NCI-H345 (cell line): ENCODE data around the gene CEND1.

Experiments
- DNase-seq: peaks from one replicate; lab custom pipeline; 2025; lab: John Stamatoyannopoulos, UW

CEND1 gene

DNA sequence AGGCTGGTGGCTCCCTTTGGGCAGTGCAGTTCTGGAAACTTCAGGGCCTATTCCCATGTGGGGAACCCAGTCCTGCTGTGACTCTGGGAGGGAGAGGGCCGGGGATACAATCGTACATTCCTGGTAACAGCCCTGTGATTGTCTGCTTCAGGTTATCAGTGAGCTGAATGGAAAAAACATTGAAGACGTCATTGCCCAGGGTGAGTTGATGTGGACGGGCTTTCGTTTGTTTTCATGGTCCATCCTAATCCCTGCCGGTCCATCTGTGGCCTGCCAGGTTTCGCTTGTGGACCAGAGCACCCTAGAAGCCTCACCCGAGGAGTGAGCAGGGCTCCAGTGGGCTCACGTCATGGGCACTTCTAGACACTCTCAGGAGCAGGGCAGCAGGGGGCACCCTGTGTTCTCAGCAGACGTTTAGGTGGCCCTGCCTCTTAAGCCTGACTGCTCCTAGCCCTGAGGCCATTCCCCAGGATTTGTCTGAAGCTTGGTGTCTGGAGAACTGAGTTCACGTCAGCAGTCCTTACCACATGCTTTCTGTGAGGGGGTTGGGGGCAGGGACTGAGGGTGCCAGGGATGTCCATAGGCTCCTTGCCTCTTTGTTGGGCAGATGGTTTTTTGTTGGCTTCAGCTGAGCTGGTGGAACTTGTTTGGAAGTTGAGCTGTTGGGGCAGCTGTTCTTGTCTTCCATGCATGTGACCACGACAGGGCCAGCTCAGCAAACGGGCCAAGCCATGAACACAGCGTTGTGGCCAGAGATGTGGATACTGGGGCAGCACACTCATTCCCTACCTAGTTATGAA, 21.8 kb upstream of the CEND1 start:
- DNase-seq: no peak

DNA sequence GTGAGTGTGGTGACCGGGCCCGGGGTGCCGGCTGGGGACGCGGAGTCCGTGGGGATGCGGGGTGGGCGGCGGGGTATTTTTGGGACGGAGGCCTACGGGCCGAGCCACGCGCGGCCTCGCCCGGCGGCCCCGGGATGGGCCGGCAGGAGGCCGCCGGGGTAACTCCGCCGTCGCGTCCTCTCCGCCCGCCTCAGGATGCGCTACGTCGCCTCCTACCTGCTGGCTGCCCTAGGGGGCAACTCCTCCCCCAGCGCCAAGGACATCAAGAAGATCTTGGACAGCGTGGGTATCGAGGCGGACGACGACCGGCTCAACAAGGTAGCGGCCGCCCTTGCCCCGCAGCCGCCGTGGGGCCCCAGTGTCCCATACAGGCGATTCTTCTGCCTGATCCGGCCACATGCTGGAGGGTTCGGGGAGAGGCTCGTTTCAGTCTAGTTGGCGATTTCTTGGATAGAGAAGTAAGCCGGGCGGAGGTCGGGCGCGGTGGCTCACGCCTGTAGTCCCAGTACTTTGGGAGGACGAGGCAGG, 20.2 kb upstream of the CEND1 start:
- no peak for DNase-seq

DNA sequence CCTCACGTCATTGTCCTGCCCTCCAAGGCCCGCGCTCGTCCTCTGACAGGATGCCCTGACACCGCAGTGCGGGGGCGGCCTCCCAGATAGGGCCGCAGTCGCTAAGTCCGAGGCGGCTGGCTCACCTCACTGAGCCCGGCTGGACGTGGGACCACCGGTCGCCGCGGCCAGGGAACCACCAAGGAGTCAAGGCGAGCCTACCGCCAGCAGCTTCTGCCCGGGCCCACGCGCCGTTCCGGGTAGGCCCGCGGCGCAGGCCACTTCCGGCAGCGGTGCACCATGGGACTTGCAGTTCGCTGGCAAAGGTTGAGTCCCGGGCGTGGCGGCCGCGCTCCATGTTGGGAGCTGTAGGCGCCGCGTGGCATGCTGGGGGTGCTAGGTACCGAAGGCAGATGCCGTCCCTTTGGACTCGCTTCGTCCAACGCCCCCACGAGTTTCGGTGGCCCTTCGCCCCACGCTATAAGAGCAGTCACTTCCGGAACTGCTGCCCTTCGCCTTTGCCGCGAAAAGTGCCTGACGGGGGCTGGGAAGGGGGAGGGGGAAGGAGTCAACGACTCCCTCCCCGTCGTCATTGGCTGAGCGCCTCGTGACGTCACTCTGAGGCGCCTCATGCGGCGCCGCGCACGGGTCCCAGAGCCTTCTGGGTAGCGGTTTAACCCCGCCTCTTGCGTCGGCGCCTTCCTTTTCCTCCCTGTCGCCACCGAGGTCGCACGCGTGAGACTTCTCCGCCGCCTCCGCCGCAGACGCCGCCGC, 19.6 kb upstream of the CEND1 start, which contains the start of gene RPLP2:
Gene RPLP2 (plus strand): TSS at position 681 of the 753 bp plus-strand sequence. CDS start 268 bp downstream, outside the sequence.
- DNase-seq: peak; percentile 98

DNA sequence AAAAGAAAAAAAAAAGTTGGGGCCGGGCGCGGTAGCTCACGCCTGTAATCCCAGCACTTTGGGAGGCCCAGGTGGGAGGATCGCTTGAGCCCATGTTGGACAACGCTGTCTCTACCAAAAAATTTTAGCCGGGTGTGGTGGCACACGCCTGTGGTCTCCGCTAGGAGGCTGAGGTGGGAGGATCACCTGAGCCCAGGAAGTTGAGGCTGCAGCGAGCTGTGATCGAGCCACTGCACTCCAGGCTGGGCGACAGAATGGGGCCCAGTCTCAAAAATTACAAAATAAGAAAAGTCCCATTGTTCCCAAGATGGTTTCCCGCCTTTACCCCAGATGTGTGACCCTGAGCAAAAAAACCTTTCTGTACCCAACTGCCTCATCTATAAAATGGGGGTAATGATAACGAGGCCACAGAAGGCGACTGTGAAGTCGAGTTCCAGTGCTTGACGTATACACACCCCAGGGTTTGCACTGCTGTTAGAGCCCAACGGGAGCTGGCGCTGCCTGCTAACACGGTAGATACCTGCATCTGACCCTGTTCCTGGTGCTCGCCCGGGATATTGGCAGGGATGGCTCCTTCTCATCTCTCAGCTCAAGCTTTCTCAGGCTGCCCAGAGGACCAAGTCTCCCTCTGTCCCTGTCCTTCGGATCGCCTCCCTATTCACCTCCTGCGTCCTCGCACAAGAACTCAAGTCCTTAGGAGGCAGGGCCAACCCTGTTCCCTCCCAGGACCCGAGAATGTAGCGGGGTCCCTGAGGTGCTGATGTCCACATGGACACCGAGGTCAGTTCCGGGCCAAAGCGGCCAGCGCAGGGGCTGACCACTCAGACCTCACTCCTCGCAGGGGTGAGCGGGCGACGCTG, 18.8 kb upstream of the CEND1 start:
- no peak for DNase-seq

DNA sequence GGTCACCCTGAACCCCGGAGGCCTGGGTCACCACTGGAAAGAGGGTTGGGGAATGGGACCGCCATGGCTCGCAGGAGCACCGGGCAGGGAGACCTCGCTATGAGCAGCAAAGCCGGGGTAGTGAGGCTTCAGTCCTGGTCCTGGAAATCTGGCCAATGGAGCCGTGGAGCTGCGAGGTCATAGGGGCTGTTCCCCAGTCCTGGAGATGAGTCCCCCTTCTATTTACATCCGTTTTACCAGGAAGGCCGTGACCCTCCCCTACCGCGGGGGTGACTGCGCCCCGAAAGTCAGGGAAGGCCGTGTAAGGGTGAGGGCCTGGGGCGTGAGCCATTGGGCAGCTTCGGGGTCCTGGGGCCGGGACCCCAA, 14.7 kb upstream of the CEND1 start:
- no peak for DNase-seq

DNA sequence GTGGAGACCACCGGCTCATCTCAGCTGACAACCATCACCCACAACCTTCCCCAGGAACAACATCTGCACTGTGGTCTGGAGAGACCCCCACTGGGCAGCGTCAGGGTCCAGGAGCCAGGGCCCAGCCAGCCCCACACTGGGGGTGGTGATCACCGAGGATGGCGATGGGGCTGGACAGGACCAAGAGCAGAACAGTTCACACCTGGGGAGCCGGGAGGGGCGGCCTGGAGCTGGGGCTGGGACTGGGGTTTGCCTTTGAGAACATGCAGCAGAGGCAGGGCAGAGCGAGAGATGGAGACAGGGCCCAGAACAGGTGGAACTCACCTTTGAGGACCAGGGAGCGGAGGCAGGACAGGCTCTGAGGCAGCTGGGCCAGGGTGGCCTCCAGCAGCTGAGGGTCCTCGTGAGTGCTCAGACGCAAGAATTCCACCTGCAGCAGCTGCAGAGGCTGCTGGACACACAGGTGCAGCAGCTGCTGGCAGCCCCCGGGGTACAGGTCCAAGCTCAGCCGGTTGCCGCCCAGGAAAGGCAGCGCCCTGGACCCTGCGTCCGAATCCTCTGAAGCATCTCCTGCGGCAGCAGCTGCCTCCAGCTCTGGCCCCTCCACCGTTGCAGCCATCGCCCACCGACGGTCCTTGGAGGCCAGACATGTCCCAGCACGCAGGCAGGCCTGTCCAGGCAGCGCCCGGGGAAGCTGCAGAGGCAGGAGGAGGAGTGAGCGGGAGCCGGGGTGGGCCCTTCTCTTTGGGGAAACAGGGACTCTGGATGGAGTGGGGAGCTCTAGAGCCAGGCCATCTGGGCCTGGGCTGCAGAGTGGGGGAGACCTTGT, 14.1 kb upstream of the CEND1 start:
- peak; percentile 67 for DNase-seq

DNA sequence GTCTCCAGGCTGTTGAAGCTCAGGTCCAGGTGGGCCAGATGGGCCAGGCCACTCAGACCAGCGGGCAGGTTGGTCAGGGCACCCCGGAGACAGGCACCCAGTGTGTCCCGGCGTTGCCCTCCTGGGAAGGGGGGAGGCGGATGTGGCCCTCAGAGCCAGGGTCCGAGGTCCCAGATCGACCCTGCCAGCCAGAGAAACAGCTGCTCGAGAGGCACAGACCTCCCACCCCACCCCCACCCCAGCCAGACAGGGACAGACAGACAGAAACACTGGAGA, 13.5 kb upstream of the CEND1 start:
- DNase-seq: no peak

DNA sequence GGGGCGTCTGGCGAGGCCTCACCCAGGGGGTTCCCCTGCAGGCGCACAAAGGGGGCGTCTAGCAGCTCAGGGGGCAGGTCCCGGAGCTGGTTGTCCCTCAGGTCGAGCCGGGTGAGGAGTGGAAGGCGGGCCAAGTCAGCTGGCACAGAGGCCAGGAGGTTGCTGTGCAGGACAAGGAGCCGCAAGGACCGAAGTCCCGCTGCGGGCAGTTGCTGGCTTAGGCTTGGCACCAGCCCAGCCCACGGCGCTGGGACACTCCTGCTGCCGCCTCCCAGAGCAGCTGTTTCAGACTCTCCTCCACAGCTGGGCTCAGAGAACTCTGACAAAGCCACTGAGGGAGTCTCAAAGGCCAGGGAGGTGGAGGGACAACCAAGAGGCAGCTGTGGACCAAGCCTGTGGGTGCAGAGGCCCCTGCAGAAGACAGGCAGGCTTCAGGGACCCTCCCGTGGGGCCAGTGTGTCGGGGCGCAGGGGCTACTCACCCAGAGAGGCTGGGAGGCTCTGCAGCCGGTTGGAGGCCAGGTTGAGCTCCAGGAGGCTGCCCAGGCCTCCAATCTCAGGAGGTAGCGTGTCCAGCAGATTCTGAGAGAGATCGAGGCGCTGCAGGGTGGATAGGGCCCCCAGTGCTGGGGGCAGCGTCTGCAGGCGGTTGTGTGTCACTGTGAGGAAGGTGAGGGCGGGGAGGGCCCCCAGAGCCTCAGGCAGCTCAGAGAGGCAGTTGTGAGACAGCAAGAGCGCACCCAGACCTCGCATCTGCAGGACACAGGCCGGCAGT, 13.0 kb upstream of the CEND1 start:
- DNase-seq: no peak

DNA sequence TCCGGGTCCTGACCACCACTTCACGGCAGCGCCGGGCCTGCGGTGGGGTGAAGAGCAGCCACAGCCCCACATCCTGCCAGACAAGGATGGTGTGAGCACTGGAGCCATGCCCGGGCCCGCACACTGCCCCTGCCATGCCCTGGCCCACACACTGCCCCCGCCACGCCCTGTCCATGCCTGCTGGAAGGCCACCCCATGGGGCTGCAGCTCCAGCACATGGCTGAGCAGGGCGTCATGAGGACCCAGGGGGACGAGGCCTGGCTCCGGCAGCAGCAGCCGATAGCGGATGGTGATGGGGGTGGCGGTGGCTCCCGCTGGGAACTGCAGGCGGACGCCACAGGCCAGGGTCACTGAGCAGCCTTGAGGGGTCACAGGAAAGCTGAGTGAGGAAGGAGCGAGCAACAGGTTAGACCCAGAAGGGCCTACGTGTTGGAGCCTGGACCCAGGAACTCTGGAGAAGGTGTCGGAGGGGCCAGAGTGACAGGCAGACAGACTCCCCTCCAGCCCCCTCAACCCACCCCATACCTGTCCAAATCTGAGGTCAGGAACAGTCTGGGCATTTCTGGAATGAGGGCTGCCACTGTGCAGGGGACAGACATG, 12.2 kb upstream of the CEND1 start:
- DNase-seq: no peak

DNA sequence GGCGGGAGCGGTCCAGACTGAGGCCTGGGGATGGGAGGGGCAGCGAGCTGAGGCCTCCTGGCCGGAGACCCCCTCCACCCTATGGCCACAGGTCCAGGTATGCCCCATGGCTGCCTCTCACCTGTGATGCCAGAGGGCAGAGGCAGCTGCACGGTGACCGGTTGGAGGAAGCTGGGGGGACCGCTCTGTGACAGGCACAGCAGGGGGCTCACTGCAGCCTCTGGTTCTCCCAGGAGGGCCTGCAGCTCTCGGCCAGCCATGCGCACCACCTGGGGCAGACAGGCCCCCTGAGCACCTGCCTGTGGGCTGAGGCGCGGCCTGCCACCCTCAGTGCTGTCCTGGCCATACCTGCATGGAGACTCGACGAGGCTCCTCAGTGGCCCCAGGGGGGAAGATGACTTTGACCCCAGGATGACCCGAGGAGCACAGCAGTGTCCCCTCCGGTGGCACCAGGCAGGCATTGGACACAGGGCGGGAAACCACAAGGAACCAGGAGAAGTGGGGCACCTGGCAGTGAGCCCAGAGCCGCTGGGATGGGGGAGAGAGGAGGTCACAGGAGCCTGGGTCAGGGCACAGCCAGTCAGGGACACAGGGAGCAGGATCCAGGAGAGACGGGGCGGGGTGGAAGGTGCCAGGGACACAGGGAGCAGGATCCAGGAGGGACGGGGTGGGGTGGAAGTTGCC, 11.3 kb upstream of the CEND1 start:
- no peak for DNase-seq

DNA sequence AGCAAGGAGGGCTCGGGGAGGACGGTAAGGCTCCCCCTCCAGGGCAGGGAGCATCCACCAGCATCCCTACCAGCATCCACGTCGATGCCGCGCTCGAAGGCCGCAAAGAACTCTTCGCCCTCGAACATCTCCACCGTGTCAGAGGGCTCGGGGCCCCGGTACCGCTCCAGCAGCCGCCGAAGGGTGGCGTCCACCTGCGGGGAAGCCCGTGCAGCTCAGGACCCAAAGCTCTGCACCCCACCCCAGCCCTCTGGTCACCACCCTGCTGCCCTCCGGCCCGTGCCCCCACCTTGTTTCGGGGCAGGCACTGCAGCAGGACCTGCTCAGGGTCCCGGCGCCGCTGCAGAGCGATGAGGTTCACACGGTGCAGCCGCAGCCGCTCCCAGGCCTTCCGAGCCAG, 10.6 kb upstream of the CEND1 start:
- DNase-seq: no peak

DNA sequence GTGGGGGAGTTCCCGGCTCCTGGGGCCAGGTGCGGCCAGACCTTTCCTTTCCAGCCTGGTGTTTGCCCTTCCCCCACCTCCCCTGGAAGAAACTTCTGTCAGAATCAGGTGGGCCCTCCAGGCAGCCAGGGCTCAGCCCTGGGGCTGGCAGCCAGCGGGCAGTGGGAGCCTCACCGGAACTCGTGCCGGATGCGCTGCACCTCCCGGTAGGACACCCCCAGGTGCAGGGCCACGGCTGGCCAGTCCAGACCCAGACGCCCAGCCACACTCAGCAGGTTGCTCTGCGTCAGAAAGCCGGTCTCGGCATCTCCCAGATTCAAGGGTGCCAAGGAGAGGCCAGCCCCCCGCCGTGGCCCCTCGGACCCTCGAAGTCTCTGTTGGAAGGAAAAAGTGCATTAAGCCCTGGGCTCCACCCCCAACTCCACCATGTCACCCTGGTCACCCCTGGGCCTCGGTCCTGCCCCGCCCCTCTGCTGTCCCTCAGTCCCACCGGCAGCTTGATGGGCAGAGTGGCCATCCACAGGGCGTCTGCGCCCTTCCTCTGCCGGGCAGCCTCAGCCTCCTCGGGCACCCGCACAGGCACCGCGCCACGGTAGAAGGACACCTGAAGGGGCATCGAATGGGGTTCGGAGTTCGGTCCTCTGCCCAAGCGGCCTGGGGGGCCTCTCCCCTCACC, 9.9 kb upstream of the CEND1 start:
- DNase-seq: no peak

DNA sequence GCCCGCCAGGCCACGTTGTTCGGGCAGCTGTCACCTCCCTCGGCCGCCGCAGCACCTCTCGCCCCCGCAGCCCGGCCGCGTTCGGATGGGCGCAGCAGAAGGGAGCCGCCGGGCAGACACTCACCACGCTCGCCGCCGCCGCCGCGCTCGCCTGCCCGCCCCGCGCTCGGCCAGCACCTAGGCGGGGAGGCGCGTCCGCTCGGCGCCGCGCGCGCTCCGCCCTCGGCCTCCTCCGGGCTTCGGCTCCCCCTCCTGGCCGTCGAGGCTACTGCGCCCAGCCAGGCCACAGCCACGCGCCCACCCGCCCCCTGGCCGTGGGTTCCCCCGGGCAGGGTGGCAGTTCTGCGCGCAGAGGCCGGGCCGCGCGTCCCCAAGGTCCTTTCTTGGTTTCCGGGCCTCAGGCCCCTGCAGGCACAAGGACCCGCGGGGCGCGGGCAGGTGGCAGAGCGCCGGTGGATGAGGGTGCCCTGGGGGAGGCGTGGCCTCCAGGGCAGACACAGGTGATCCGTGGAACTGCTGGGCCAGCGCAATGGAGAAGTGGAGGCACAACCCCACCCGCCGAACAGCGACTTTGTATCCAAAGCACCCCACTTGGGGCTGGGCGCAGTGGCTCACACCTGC, 8.3 kb upstream of the CEND1 start, which contains the start of gene SLC25A22:
Gene SLC25A22 (minus strand): TSS at position 189 of the 621 bp plus-strand sequence. CDS start 3,275 bp downstream, outside the sequence.
- DNase-seq: peak; percentile 86

DNA sequence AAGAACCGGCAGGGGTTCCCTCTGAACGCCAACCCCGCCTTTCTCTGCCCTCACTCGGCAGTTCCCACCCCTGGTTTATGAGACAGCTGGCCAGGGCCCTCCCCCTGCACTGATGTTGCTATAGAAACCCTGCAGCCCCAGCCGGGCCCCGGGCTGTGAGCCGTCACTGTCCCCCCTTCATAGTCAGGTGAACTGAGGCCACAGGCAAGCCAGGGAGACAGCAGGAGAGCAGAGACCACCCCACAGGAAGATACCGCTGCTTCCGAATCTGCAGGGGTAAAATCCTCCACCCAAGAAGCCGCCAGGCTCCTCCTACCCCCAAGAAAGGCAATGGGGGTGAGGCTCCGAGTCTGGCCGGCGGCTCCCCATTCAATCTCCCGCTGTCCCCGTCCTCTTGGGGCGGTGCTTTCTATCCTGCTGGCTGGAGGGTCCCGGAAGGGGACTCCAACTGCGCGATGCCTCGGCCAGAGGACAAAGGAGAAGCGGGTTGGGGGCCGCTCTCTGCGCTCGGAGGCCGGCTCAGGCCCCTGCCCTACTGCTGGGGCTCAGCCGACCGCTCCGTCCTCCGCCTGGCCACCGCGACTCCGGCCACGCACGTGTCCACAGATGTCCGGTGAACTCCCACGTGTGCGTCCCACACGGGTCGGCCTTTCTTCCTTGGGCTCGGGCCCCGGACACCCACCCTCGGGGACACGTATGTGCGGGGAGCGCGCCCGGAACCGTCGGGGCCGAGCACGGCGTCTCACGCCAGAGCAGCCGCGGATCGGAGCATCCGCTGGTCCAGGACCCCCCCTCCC, 7.6 kb upstream of the CEND1 start:
- DNase-seq: peak; percentile 91

DNA sequence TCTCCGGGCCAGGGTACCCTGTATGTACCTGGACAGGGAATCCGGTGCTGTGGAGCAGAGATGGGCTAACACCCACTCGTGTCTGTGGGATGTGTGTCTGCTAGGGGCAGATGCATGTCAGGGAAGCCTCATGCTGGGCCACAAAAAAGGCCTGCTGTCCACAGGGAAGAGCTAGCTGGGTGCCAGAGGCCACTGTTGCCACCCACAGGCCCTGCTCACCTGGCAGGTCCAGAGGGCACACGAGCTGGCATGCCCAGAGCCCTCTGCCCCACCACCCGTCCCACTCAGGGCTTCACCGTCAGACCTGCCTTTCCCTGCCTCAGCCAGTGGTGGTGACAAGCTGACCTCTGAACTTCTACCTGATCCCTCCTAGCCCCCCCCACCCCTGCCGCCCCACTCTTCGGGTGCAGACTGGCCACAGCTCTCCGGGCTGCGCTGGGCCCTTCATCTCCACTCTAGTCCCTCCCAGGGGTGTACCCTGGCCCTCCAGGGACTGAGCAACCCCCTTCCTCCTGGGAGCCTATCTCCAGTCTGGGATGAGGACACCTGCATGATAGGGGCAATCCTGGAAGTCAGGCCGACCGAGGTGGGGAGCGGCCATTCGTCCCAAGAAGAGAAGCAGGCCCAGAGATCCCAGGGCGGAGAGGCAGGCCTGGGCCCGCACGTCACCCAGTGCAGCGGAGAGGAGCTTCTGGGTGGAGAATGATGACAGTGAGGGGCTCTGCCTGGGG, 6.8 kb upstream of the CEND1 start:
- no peak for DNase-seq

DNA sequence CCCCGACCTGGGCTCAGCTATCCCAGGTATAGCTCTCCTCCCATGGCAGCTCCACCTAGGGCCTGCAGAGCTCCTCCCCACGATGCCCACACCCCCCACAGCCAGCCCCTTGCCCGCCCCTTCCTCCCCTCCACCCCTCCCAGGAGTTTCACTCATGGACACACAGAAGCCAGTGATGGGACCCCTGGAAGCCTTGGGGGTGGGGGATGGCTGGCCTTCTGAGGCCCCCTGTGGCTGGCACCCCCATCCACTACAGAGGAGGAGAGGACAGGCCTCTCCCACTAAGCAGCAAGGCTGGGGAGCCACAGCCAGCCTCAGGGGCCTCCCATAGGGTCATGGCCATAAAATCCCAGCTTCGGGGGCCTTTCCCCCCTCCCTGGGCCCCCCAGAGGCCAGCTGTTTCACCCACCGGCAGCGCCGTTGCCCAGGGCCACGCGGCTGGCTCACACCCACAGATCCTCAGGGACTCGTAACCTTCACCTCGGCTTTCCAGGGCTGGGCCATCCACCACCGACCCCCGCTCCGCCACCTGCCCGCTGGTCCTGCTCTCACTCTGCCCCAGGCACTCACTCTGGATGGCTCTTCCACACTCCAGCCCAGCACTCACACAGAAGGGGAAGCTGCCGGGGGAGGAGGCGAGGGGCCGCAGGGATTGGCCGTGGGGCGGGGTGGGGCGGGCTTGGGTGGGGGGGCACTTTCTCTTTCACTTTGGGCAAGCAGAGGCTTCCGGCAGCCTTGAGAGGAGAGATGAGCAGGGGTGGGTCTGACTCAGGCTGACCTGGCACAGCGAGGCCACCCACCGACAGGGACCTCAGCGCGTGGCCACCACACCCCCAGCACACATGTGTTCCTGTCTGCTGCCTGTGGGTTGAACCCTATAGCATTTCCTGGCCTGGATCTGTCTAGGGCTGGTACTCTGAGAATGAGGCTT, 6.0 kb upstream of the CEND1 start:
- no peak for DNase-seq
